T47D (cell line): ENCODE results near the gene CBS.
"Not testable (repeated sequence)": the region's sequence is repeated elsewhere in the genome, so short reads cannot be mapped to it uniquely, and the experiment has no call there.

Experiments
- DNase-seq, 2 experiments: peaks; one replicate each; pipeline versions ENCODE4 v3.0.0 to v3.0.0-alpha.2; 2011 to 2012; ENCODE audit warnings: low read depth in 1 of 2, low spot score in 1 of 2
- JUND ChIP-seq: IDR thresholded peaks from 2 replicates; pipeline ENCODE4 v1.6.1; 2012; ENCODE audit warnings: low read depth
- in situ Hi-C: cut with HindIII; loops from 2 replicates; pipeline ENCODE4 v1.10.0; 2016; ENCODE audit warnings: low sequenced_read_pairs, low pct_unique_long_range_greater_than_20kb

CBS gene

GRCh38 chr21:43020177-43020576, 55.5 kb downstream of the CBS start:
- no peak for DNase-seq
- TF ChIP-seq JUND = no peak
- in situ Hi-C loops = no loop called here

GRCh38 chr21:43018519-43018918, 57.1 kb downstream of the CBS start:
- in situ Hi-C loops = no loop called here
- TF ChIP-seq JUND = no peak
- DNase-seq = no peak

GRCh38 chr21:43016728-43017127, 58.9 kb downstream of the CBS start:
- TF ChIP-seq JUND = no peak

GRCh38 chr21:43015906-43016540, 59.6 kb downstream of the CBS start:
- no peak for DNase-seq
- TF ChIP-seq JUND = no peak
- in situ Hi-C loops = no loop called here

More at GRCh38 chr21:43016728-43017127, 58.9 kb downstream of the CBS start:
- in situ Hi-C loops = no loop called here
- no peak for DNase-seq

GRCh38 chr21:43012596-43012995, 63.0 kb downstream of the CBS start:
- DNase-seq = no peak
- in situ Hi-C loops = no loop called here
- TF ChIP-seq JUND = no peak

- TF ChIP-seq JUND = no peak
- DNase-seq = peak in 1 of 2 experiments; percentile 62
- in situ Hi-C loops = no loop called here
Observed at GRCh38 chr21:43006874-43007208, 68.8 kb downstream of the CBS start.

- DNase-seq, in situ Hi-C loops: not testable (repeated sequence)
Observed at GRCh38 chr21:43006051-43006873, 69.4 kb downstream of the CBS start.

- TF ChIP-seq JUND = no peak
- in situ Hi-C loops = no loop called here
- DNase-seq = no peak
Observed at GRCh38 chr21:43005635-43006034, 70.0 kb downstream of the CBS start.

GRCh38 chr21:43004926-43005325, 70.7 kb downstream of the CBS start:
- in situ Hi-C loops = no loop called here
- no peak for TF ChIP-seq JUND
- DNase-seq = no peak
